HG03575 (cell line): ENCODE measurements around the gene NCEH1.

Experiments used
- ATAC-seq: cut with Tn5 transposase; IDR thresholded peaks from one replicate; pipeline ENCODE4 v1.9.1; 2021; ENCODE audit not compliant: unreplicated experiment, insufficient number of reproducible peaks, low FRiP score; ENCODE audit errors: extremely low read depth

Gene NCEH1

DNA sequence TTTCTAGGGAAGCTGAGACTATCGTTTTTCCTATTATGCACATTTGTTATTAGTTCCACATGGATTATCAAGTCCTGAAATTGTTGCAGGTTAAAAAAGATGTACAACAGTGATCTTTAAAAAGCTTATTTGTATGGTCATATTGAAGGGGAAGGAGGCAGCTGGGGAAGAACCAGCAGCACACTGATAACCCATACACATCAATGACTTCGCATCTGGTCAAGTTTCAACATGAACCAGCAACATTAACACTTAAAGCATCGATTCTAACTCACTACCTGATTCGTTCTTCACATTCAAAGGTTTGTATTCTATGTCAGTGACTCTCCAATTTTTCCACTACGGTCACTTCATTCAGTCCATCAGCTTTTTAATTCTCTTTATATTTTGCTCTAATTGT, 56.4 kb downstream of the NCEH1 start:
- no peak for ATAC-seq

- ATAC-seq, result no peak
Measured at GRCh38 chr3:172653004-172653572, 57.8 kb downstream of the NCEH1 start.

- ATAC-seq, result no peak
Measured at GRCh38 chr3:172651936-172652625, 58.8 kb downstream of the NCEH1 start.

DNA sequence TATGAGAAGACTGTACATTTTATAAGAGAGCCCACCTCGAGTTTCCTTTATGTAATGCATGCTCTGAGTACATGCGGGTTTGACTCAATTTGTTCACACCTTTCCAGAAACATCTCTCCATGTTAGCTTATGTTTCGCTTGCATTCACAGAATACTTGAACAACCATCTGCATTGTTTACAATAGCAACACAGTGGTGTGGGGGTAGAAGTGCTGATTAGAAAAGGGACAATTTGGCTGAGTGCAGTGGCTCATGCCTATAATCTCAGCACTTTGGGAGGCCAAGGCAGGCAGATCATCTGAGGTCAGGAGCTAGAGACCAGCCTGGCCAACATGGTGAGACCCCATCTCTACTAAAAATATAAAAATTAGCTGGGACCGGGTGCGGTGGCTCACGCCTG, 60.9 kb downstream of the NCEH1 start:
- no peak for ATAC-seq

DNA sequence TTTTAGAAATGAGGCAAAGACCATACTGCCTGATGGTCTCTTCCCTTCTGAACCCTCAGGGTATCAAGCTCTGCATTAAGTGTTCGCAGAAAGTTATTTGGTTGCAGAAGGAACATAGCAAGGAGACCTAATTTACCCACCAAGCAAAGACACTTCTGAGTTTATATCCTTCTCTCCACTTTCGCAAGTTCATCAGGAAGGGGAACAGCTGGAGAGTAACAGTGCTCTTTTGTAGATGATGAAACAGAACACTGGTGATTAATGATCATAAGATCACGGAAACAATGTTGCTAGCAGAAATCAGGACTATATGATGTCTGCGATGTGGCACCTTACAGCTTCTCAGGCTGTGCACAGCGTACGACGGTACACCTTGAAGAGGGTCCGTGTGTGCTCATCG, 62.1 kb downstream of the NCEH1 start:
- ATAC-seq, result no peak

DNA sequence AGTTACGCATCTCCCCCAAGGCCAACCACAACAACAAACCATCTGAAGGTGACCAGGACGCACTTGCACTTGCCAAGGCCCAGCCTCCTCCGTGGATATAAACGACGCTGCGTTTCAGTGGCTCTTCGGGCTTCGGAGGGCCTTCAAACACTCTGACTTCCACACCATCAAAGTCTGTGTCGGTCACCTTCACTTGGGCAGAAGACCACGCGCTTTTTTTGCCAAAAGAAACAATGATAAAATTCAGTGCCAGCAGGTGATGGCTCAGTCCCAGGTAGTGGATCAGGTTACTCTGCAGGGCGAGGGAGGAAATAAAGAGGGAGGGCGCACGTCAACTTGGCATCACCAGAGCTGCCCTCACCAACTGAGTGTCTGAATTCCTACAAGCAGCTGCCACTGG, 63.0 kb downstream of the NCEH1 start:
- no peak for ATAC-seq

DNA sequence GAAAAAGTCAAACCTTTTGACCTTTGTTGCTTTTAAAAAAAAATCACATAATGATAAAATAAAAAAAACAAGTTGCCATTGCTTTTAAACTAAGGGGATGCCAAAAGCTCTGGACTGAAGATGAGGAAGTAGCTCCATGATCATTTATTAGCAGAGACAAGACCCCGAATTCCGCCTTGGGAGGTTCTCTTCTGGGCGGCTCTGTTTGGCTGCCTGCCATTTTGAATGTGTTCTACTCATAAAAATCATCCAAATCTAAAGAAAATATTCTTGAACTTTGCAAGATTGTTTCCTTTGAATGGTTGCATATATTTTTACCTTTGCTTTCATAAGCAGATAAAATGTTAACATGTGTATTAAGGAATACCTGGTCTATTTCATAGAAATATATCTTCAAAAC, 63.8 kb downstream of the NCEH1 start:
- ATAC-seq, result no peak

GRCh38 chr3:172646439-172647015, 64.3 kb downstream of the NCEH1 start:
- no peak for ATAC-seq

- no peak for ATAC-seq
Measured at GRCh38 chr3:172644258-172644657, 66.6 kb downstream of the NCEH1 start.

- no peak for ATAC-seq
Measured at GRCh38 chr3:172643506-172644179, 67.2 kb downstream of the NCEH1 start.

DNA sequence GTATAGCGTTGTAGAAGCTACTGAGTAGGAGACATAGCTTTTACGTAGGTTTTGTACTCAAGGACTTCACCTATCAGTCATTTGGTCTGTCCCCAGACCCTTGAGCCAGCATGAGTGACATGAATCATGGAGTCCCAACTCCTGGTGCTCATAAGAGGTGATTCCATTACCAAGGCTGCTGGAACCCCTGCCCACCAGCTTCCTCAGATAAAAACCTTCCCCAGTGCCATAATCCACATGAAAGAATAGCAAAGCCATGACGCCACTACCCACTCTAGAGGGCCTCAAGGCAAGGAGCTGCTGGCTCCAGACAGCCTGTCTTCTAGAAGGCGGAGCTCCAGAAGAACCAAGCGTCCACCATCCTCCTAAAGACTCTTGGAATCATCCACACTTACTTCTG, 69.6 kb downstream of the NCEH1 start:
- ATAC-seq, result no peak

GRCh38 chr3:172640751-172641150, 70.1 kb downstream of the NCEH1 start:
- no peak for ATAC-seq

DNA sequence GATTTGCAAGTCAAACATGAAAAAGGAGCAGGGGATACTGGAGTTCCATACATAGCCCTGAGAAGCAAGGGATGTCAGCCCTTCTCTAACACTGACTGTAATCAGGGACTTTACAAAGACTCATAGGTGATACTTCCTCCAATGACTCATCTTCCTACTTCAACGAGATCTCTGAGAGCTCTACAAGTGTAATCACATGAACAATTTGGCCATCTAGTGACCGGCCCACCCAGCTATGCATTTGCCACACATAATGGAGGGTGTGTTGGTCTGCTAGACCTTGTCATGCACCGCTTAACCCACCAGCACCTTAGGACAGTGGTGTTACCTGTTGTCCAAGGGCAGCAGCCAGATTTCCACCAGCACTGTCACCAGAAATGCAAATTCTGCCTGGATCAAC, 75.3 kb downstream of the NCEH1 start:
- ATAC-seq, result peak; percentile 94

GRCh38 chr3:172634948-172635347, 75.9 kb downstream of the NCEH1 start:
- no peak for ATAC-seq

DNA sequence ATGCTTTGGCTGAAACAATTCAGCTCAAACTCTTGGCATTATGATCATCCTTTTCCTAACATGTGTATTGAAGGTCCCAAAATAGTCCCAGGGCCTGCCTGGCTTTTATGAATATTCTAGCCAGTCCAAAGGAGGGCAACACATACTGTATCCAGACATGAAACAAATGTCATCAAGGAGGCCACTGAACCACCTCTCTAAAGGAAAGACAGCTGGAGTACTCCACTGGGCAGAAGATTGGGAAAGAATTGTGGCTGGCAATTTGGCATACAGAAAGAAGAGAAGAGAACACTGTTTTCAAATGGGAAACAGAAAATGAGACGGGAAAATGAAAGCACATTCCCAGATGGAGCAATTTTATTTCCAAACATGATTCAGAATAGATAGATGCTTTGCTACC, 80.6 kb downstream of the NCEH1 start:
- ATAC-seq, result no peak

DNA sequence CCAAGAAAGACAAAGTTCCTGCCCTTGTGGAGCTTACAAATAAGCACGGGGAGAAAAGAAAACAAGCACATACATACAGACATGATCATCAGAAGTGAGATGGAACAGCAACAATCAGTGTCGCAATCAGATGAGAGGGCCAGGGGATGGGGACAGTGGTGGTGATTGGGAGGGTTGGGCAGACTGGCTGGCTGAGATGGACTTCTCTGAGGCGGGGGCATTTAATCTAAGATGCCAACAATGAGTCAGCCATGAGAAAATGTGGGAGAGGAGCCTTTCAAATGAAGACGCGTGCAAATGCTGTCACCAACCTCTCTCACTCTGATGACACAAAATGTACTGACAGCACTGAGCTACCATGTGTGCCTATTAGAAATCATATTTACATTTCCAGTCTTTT, 81.4 kb downstream of the NCEH1 start:
- no peak for ATAC-seq

DNA sequence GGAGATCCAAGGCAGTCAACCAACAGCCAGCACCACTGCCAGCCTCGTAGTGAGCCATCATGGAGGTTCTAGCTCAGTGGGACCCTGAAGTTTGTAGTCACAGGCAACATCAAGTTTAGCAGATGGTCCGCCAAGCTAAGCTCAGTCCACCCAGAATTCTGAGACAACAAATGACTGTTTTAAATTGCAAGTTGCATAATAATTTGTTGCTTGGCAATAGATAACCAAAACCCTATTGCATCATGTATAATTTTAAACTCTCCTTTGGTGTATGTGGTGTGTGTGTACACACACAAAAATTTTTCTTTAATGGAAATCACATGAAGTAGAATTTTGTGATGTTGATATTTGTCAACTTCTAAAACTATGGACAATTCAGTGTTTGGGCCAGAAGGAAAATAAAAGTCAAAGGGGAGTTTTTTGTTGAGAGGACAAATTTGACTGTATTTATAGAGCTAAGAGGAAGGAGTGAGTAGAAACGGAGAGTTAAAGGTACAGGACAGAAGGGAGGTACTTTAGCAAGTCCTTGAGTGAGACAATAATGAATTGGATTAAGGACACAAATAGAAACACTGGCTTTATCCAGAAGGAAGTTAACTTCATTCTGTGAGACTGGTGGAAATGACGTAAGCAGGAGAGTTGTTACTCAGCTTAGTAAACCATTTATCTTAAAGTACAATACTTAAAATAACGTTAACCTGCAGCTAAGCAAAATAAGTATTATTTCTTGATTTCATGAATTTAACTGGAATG, 83.6 kb downstream of the NCEH1 start:
- no peak for ATAC-seq

DNA sequence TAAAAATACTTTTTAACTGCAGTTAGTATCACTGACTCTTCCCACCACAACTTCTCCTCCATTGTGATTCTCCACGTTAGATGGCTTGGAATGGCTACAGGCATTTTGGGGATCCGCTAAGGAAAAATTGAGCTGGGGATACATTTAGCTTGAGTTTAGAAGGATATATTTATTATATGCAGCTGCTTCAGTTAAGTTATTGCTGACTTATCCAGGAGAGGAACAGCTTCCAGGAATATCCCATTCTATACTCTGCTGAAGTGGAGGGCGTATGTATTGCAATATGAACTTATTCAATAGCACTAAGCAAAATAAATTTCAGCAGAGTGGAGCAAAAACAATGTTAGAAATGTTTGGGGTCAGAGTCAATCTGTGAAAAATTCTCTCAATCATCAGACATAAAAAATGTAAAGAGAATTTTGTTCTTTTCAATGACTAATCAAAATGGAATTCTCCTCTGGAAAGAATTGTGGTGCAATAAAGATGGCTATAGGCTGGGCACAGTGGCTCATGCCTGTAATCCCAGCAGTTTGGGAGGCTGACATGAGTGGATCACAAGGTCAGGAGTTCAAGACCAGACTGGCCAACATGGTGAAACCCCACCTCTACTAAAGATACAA, 84.7 kb downstream of the NCEH1 start:
- no peak for ATAC-seq

- ATAC-seq, result no peak
Measured at GRCh38 chr3:172625404-172625803, 85.5 kb downstream of the NCEH1 start.
